ENCODE measurements around the gene ARAP3.

ARAP3 gene

GRCh38 chr5:141708016-141708415 is 26.0 kb upstream of the ARAP3 start:
- DNase-seq (ENCODE audit: low read depth), result no peak
- TF ChIP-seq CTCF (conservative IDR thresholded peaks at IDR 0.05; ENCODE audit: low read depth, low read length), result no peak

GRCh38 chr5:141707510-141707909 is 25.5 kb upstream of the ARAP3 start:
- TF ChIP-seq CTCF (conservative IDR thresholded peaks at IDR 0.05; ENCODE audit: low read depth, low read length), result no peak
- H3K4me3 ChIP-seq (ENCODE audit: low read length), result no peak overlapping the region
- DNase-seq (ENCODE audit: low read depth), result no peak

More at GRCh38 chr5:141708016-141708415, 26.0 kb upstream of the ARAP3 start:
- H3K4me3 ChIP-seq (ENCODE audit: low read length), result no peak overlapping the region

- no peak overlapping the region for H3K4me3 ChIP-seq (ENCODE audit: low read length)
- no peak for TF ChIP-seq CTCF (conservative IDR thresholded peaks at IDR 0.05; ENCODE audit: low read depth, low read length)
- no peak for DNase-seq (ENCODE audit: low read depth)
Observed at GRCh38 chr5:141706121-141706520, 24.1 kb upstream of the ARAP3 start.

GRCh38 chr5:141705469-141705868 is 23.4 kb upstream of the ARAP3 start:
- TF ChIP-seq CTCF (conservative IDR thresholded peaks at IDR 0.05; ENCODE audit: low read depth, low read length), result no peak
- no peak overlapping the region for H3K4me3 ChIP-seq (ENCODE audit: low read length)
- no peak for DNase-seq (ENCODE audit: low read depth)

- no peak for TF ChIP-seq CTCF (conservative IDR thresholded peaks at IDR 0.05; ENCODE audit: low read depth, low read length)
Observed at GRCh38 chr5:141704782-141705297, 22.8 kb upstream of the ARAP3 start.

GRCh38 chr5:141703133-141703561 is 21.1 kb upstream of the ARAP3 start:
- no peak for TF ChIP-seq CTCF (conservative IDR thresholded peaks at IDR 0.05; ENCODE audit: low read depth, low read length)
- H3K4me3 ChIP-seq (ENCODE audit: low read length), result peak overlapping the region; percentile 60
- DNase-seq (ENCODE audit: low read depth), result no peak

More at GRCh38 chr5:141704782-141705297, 22.8 kb upstream of the ARAP3 start:
- H3K4me3 ChIP-seq (ENCODE audit: low read length), result no peak overlapping the region
- DNase-seq (ENCODE audit: low read depth), result no peak

GRCh38 chr5:141701360-141702119 is 19.5 kb upstream of the ARAP3 start:
- H3K4me3 ChIP-seq (ENCODE audit: low read length), result no peak overlapping the region
- TF ChIP-seq CTCF (conservative IDR thresholded peaks at IDR 0.05; ENCODE audit: low read depth, low read length), result no peak
- DNase-seq (ENCODE audit: low read depth), result no peak
